Transverse colon (tissue), 3 donors: ENCODE measurements around the gene CFAP300.

Experiments
- CTCF ChIP-seq, 5 experiments: fragments of 200-600 bp in 3 of 5; fragments of 450-650 bp in 2 of 5; sonication (generic) in 3 of 5; IDR thresholded peaks; 1 replicate in 2 of 5; 2 replicates in 3 of 5; pipeline ENCODE4 v1.5.1; 2016 to 2017; ENCODE audit warnings: antibody characterized with exemption in 5 of 5, inconsistent platforms in 3 of 5, mild to moderate bottlenecking in 2 of 5, moderate library complexity in 1 of 5
- EP300 ChIP-seq: sonication (generic); formaldehyde crosslinking; IDR thresholded peaks from one replicate; pipeline ENCODE4 v1.6.1; 2017; ENCODE audit warnings: antibody characterized with exemption, low read depth
- POLR2A ChIP-seq: fragments of 450-650 bp; IDR thresholded peaks from one replicate; pipeline ENCODE4 v1.6.1; 2016; ENCODE audit warnings: antibody characterized with exemption, mild to moderate bottlenecking, moderate library complexity

GRCh38 chr11:102085864-102086551 lies 38.8 kb downstream of the CFAP300 start:
- TF ChIP-seq CTCF (IDR thresholded peaks at IDR 0.05) = no peak
- no peak for TF ChIP-seq POLR2A
- TF ChIP-seq EP300 = no peak
